Measurements from ENCODE around the gene GLRB.
"Not testable (repeated sequence)": the region's sequence is repeated elsewhere in the genome, so short reads cannot be mapped to it uniquely, and the experiment has no call there.

Gene GLRB

GRCh38 chr4:157096439-157096838 lies 20.5 kb downstream of the GLRB start:
- H3K27ac Mint-ChIP-seq = no peak overlapping the region
- H3K4me3 Mint-ChIP-seq = no peak overlapping the region
- no peak for ATAC-seq
- H3K9me3 Mint-ChIP-seq = peaks cover 3% of the 10 kb centered on the region
- H3K4me1 Mint-ChIP-seq = no peaks in the 10 kb centered on the region
- no peaks in the 10 kb centered on the region for H3K36me3 Mint-ChIP-seq
- H3K27me3 Mint-ChIP-seq = no peaks in the 10 kb centered on the region

- Mint-ChIP-seq H3K9me3 (peaks cover 3% of the 10 kb centered on the region), H3K27ac (no peak overlapping the region), H3K4me3 (no peak overlapping the region), H3K27me3 (no peaks in the 10 kb centered on the region), H3K36me3 (no peaks in the 10 kb centered on the region), H3K4me1 (no peaks in the 10 kb centered on the region)
- ATAC-seq = no peak
Observed at GRCh38 chr4:157099506-157099905, 23.6 kb downstream of the GLRB start.

- Mint-ChIP-seq H3K4me1 (no peaks in the 10 kb centered on the region), H3K4me3 (no peak overlapping the region), H3K27me3 (no peaks in the 10 kb centered on the region), H3K36me3 (no peaks in the 10 kb centered on the region), H3K27ac (no peak overlapping the region), H3K9me3 (no peaks in the 10 kb centered on the region)
- no peak for ATAC-seq
Observed at GRCh38 chr4:157104541-157104940, 28.6 kb downstream of the GLRB start.

- H3K27ac Mint-ChIP-seq = no peak overlapping the region
- no peaks in the 10 kb centered on the region for H3K4me1 Mint-ChIP-seq
- no peaks in the 10 kb centered on the region for H3K36me3 Mint-ChIP-seq
- H3K9me3 Mint-ChIP-seq = peaks cover 3% of the 10 kb centered on the region
- H3K27me3 Mint-ChIP-seq = no peaks in the 10 kb centered on the region
- ATAC-seq = no peak
- H3K4me3 Mint-ChIP-seq = no peak overlapping the region
Observed at GRCh38 chr4:157114671-157115070, 38.7 kb downstream of the GLRB start.

GRCh38 chr4:157115613-157116335 lies 39.8 kb downstream of the GLRB start:
- no peak overlapping the region for H3K27ac Mint-ChIP-seq
- H3K4me1 Mint-ChIP-seq = no peaks in the 10 kb centered on the region
- no peak overlapping the region for H3K4me3 Mint-ChIP-seq
- no peak for ATAC-seq
- no peaks in the 10 kb centered on the region for H3K36me3 Mint-ChIP-seq
- no peaks in the 10 kb centered on the region for H3K27me3 Mint-ChIP-seq
- H3K9me3 Mint-ChIP-seq = peaks cover 3% of the 10 kb centered on the region

GRCh38 chr4:157121401-157121800 lies 45.5 kb downstream of the GLRB start:
- H3K9me3 Mint-ChIP-seq = no peaks in the 10 kb centered on the region

GRCh38 chr4:157127571-157127970 lies 51.6 kb downstream of the GLRB start:
- ATAC-seq = no peak
- Mint-ChIP-seq H3K27me3 (no peaks in the 10 kb centered on the region), H3K27ac (no peak overlapping the region), H3K9me3 (peaks cover 4% of the 10 kb centered on the region), H3K4me3 (no peak overlapping the region), H3K4me1 (no peaks in the 10 kb centered on the region), H3K36me3 (no peaks in the 10 kb centered on the region)

More at GRCh38 chr4:157121401-157121800, 45.5 kb downstream of the GLRB start:
- no peak for ATAC-seq
- Mint-ChIP-seq H3K4me3 (no peak overlapping the region), H3K36me3 (no peaks in the 10 kb centered on the region), H3K27ac (no peak overlapping the region), H3K4me1 (no peaks in the 10 kb centered on the region), H3K27me3 (no peaks in the 10 kb centered on the region)

GRCh38 chr4:157128395-157128794 lies 52.4 kb downstream of the GLRB start:
- Mint-ChIP-seq H3K27me3 (no peaks in the 10 kb centered on the region), H3K4me1 (no peaks in the 10 kb centered on the region), H3K27ac (no peak overlapping the region), H3K9me3 (peaks cover 4% of the 10 kb centered on the region), H3K4me3 (no peak overlapping the region), H3K36me3 (no peaks in the 10 kb centered on the region)
- no peak for ATAC-seq

- Mint-ChIP-seq H3K27ac (no peak overlapping the region), H3K4me1 (no peaks in the 10 kb centered on the region), H3K4me3 (no peak overlapping the region), H3K9me3 (peaks cover 3% of the 10 kb centered on the region), H3K36me3 (no peaks in the 10 kb centered on the region), H3K27me3 (no peaks in the 10 kb centered on the region)
- ATAC-seq = no peak
Observed at GRCh38 chr4:157141976-157142375, 66.0 kb downstream of the GLRB start.

GRCh38 chr4:157143369-157143768 lies 67.4 kb downstream of the GLRB start:
- H3K27ac Mint-ChIP-seq = no peak overlapping the region
- no peaks in the 10 kb centered on the region for H3K4me1 Mint-ChIP-seq
- H3K4me3 Mint-ChIP-seq = no peak overlapping the region
- H3K27me3 Mint-ChIP-seq = no peaks in the 10 kb centered on the region
- no peak for ATAC-seq
- peaks cover 3% of the 10 kb centered on the region for H3K9me3 Mint-ChIP-seq
- H3K36me3 Mint-ChIP-seq = no peaks in the 10 kb centered on the region

- Mint-ChIP-seq H3K27me3 (no peaks in the 10 kb centered on the region), H3K4me3 (no peak overlapping the region), H3K36me3 (no peaks in the 10 kb centered on the region), H3K9me3 (peaks cover 5% of the 10 kb centered on the region), H3K4me1 (no peaks in the 10 kb centered on the region), H3K27ac (no peak overlapping the region)
- ATAC-seq = no peak
Observed at GRCh38 chr4:157151711-157152110, 75.8 kb downstream of the GLRB start.

- no peaks in the 10 kb centered on the region for H3K9me3 Mint-ChIP-seq
- no peaks in the 10 kb centered on the region for H3K36me3 Mint-ChIP-seq
- no peak for ATAC-seq
- no peak overlapping the region for H3K27ac Mint-ChIP-seq
- no peaks in the 10 kb centered on the region for H3K4me1 Mint-ChIP-seq
- H3K4me3 Mint-ChIP-seq = no peak overlapping the region
- H3K27me3 Mint-ChIP-seq = no peaks in the 10 kb centered on the region
Observed at GRCh38 chr4:157165935-157166610, 90.1 kb downstream of the GLRB start.

GRCh38 chr4:157170321-157170720 lies 94.4 kb downstream of the GLRB start:
- Mint-ChIP-seq H3K4me3 (no peak overlapping the region), H3K36me3 (no peaks in the 10 kb centered on the region), H3K4me1 (no peaks in the 10 kb centered on the region), H3K27ac (no peak overlapping the region), H3K9me3 (no peaks in the 10 kb centered on the region), H3K27me3 (no peaks in the 10 kb centered on the region)
- no peak for ATAC-seq

GRCh38 chr4:157172011-157172410 lies 96.1 kb downstream of the GLRB start:
- no peaks in the 10 kb centered on the region for H3K9me3 Mint-ChIP-seq
- ATAC-seq = no peak
- H3K36me3 Mint-ChIP-seq = no peaks in the 10 kb centered on the region
- no peak overlapping the region for H3K4me3 Mint-ChIP-seq
- no peaks in the 10 kb centered on the region for H3K4me1 Mint-ChIP-seq
- no peaks in the 10 kb centered on the region for H3K27me3 Mint-ChIP-seq
- H3K27ac Mint-ChIP-seq = no peak overlapping the region

- not testable (repeated sequence) for H3K27me3 Mint-ChIP-seq, H3K4me1 Mint-ChIP-seq, ATAC-seq, H3K4me3 Mint-ChIP-seq, H3K36me3 Mint-ChIP-seq, H3K27ac Mint-ChIP-seq, H3K9me3 Mint-ChIP-seq
Observed at GRCh38 chr4:157180268-157180667, 104.3 kb downstream of the GLRB start.

GRCh38 chr4:157184300-157184699 lies 108.3 kb downstream of the GLRB start:
- no peak overlapping the region for H3K4me3 Mint-ChIP-seq
- no peaks in the 10 kb centered on the region for H3K27me3 Mint-ChIP-seq
- no peaks in the 10 kb centered on the region for H3K36me3 Mint-ChIP-seq
- no peak for ATAC-seq
- peaks cover 8% of the 10 kb centered on the region for H3K9me3 Mint-ChIP-seq
- no peak overlapping the region for H3K27ac Mint-ChIP-seq
- no peaks in the 10 kb centered on the region for H3K4me1 Mint-ChIP-seq

Data from stimulated activated memory B cell treated with anti-CD40 and anti-IgM and Interleukin-4, amounts not matched to agents 10 μg/mL and 1 μg/mL and 100 μg/mL, for 72 hours (primary cell).